GM19452 (cell line): ENCODE results near the gene TFPI.
"Not testable (repeated sequence)": the region's sequence is repeated elsewhere in the genome, so short reads cannot be mapped to it uniquely, and the experiment has no call there.

Experiments used
- ATAC-seq: cut with Tn5 transposase; IDR thresholded peaks from one replicate; pipeline ENCODE4 v1.9.1; 2021; ENCODE audit not compliant: unreplicated experiment

The TFPI gene

GRCh38 chr2:187529248-187529976 is 24.8 kb downstream of the TFPI start:
- no peak for ATAC-seq

GRCh38 chr2:187528042-187528441 is 26.2 kb downstream of the TFPI start:
- no peak for ATAC-seq

GRCh38 chr2:187527262-187527661 is 27.0 kb downstream of the TFPI start:
- ATAC-seq, result no peak

GRCh38 chr2:187526792-187527191 is 27.4 kb downstream of the TFPI start:
- no peak for ATAC-seq

GRCh38 chr2:187525163-187525900 is 28.9 kb downstream of the TFPI start:
- no peak for ATAC-seq

GRCh38 chr2:187523325-187523724 is 30.9 kb downstream of the TFPI start:
- ATAC-seq, result no peak

GRCh38 chr2:187520121-187520624 is 34.1 kb downstream of the TFPI start:
- ATAC-seq, result no peak

- ATAC-seq, result no peak
These were observed 34.7 kb downstream of the TFPI start for GRCh38 chr2:187519419-187520120.

- not testable (repeated sequence) for ATAC-seq
These were observed 36.4 kb downstream of the TFPI start for GRCh38 chr2:187517750-187518361.

- not testable (repeated sequence) for ATAC-seq
These were observed 37.4 kb downstream of the TFPI start for GRCh38 chr2:187516630-187517510.

GRCh38 chr2:187514930-187515329 is 39.3 kb downstream of the TFPI start:
- ATAC-seq, result no peak

- not testable (repeated sequence) for ATAC-seq
These were observed 39.9 kb downstream of the TFPI start for GRCh38 chr2:187514235-187514829.

- ATAC-seq, result not testable (repeated sequence)
These were observed 40.6 kb downstream of the TFPI start for GRCh38 chr2:187513460-187514234.

- no peak for ATAC-seq
These were observed 42.6 kb downstream of the TFPI start for GRCh38 chr2:187511356-187512315.

- ATAC-seq, result not testable (repeated sequence)
These were observed 43.5 kb downstream of the TFPI start for GRCh38 chr2:187510419-187511355.

GRCh38 chr2:187509667-187510417 is 44.4 kb downstream of the TFPI start:
- no peak for ATAC-seq
